ENCODE results near the gene CAPN5.

Gene CAPN5

GRCh38 chr11:77119531-77119936, 52.8 kb downstream of the CAPN5 start:
- no peak overlapping the region for H3K27ac ChIP-seq
- no peak for TF ChIP-seq ZFX (IDR thresholded peaks at IDR 0.05; ENCODE audit: borderline replicate concordance)
- TF ChIP-seq, protein P1, sequence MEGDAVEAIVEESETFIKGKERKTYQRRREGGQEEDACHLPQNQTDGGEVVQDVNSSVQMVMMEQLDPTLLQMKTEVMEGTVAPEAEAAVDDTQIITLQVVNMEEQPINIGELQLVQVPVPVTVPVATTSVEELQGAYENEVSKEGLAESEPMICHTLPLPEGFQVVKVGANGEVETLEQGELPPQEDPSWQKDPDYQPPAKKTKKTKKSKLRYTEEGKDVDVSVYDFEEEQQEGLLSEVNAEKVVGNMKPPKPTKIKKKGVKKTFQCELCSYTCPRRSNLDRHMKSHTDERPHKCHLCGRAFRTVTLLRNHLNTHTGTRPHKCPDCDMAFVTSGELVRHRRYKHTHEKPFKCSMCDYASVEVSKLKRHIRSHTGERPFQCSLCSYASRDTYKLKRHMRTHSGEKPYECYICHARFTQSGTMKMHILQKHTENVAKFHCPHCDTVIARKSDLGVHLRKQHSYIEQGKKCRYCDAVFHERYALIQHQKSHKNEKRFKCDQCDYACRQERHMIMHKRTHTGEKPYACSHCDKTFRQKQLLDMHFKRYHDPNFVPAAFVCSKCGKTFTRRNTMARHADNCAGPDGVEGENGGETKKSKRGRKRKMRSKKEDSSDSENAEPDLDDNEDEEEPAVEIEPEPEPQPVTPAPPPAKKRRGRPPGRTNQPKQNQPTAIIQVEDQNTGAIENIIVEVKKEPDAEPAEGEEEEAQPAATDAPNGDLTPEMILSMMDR (IDR thresholded peaks at IDR 0.05): no peak

DNA sequence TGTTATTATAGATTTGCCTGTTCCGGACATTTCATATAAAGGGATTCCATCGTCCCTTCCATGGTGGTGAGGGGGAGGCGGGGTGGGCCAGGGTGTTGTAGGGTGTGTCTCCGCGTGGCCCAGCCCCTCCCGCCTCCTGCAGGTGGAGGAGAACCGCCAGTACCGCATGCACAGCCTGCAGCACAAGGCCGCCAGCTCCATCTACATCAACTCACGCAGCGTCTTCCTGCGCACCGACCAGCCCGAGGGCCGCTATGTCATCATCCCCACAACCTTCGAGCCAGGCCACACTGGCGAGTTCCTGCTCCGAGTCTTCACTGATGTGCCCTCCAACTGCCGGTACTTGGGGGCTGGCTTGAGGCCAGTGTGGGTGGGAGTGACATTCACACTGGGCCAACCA, 53.8 kb downstream of the CAPN5 start:
- TF ChIP-seq, protein P1 (IDR thresholded peaks at IDR 0.05): no peak
- TF ChIP-seq ZFX (IDR thresholded peaks at IDR 0.05; ENCODE audit: borderline replicate concordance): no peak
- H3K27ac ChIP-seq: no peak overlapping the region

GRCh38 chr11:77121096-77121640, 54.4 kb downstream of the CAPN5 start:
- H3K27ac ChIP-seq: no peak overlapping the region
- TF ChIP-seq ZFX (IDR thresholded peaks at IDR 0.05; ENCODE audit: borderline replicate concordance): no peak
- TF ChIP-seq, protein P1 (IDR thresholded peaks at IDR 0.05): no peak

- no peak overlapping the region for H3K27ac ChIP-seq
- no peak for TF ChIP-seq ZFX (IDR thresholded peaks at IDR 0.05; ENCODE audit: borderline replicate concordance)
- TF ChIP-seq, protein P1 (IDR thresholded peaks at IDR 0.05): no peak
These were observed 55.3 kb downstream of the CAPN5 start for GRCh38 chr11:77121876-77122575.

GRCh38 chr11:77122576-77123212, 55.9 kb downstream of the CAPN5 start:
- H3K27ac ChIP-seq: no peak overlapping the region
- TF ChIP-seq, protein P1 (IDR thresholded peaks at IDR 0.05): no peak
- no peak for TF ChIP-seq ZFX (IDR thresholded peaks at IDR 0.05; ENCODE audit: borderline replicate concordance)

- no peak overlapping the region for H3K27ac ChIP-seq
- TF ChIP-seq, protein P1 (IDR thresholded peaks at IDR 0.05): no peak
- no peak for TF ChIP-seq ZFX (IDR thresholded peaks at IDR 0.05; ENCODE audit: borderline replicate concordance)
These were observed 56.8 kb downstream of the CAPN5 start for GRCh38 chr11:77123591-77123990.

- TF ChIP-seq, protein P1 (IDR thresholded peaks at IDR 0.05): no peak
- no peak for TF ChIP-seq ZFX (IDR thresholded peaks at IDR 0.05; ENCODE audit: borderline replicate concordance)
- H3K27ac ChIP-seq: no peak overlapping the region
These were observed 57.3 kb downstream of the CAPN5 start for GRCh38 chr11:77124041-77124440.
